Measurements from ENCODE around the gene COPA.
A peak's percentile ranks its signal among the peaks of the same experiment; 100 is the strongest.

COPA gene

GRCh38 chr1:160267284-160267991 is 75.6 kb downstream of the COPA start:
- H3K4me3 ChIP-seq (ENCODE audit: low read length) = no peak overlapping the region
- no peak for TF ChIP-seq CTCF (IDR thresholded peaks at IDR 0.05; ENCODE audit: insufficient read depth, low read depth, low read length, missing control alignments)
- DNase-seq (ENCODE audit: low read depth) = no peak

DNA sequence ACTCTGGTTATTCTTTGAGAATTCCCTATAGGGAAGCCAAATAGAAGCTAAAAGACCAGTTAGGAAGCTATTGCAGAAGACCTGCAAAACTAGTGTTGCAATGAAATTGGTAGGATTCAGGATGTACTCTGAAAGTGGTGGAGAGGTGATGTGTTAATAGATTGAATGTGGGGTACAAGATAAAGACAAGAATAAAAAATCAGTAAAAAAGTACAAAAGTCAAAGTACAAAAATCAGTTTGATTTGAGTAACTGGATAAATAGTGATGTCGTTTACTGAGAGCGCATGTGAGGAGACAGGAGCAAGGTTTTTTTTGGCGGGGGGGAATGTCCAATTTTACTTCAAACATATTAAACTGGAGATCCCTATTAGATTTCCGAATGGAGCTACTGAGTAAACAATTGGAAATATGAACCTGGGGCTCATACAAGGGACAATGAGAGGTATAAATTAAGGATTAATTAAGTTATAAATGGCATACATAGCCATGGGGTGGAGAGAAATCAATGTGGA is 78.2 kb downstream of the COPA start:
- H3K4me3 ChIP-seq (ENCODE audit: low read length) = no peak overlapping the region
- DNase-seq (ENCODE audit: low read depth) = no peak
- TF ChIP-seq CTCF (IDR thresholded peaks at IDR 0.05; ENCODE audit: insufficient read depth, low read depth, low read length, missing control alignments) = no peak

GRCh38 chr1:160261893-160262794 is 80.9 kb downstream of the COPA start, which contains the start of gene DCAF8:
TSS of gene DCAF8 (minus strand) at chr1:160262549. CDS start at chr1:160244008, 18,541 bp downstream.
- H3K4me3 ChIP-seq (ENCODE audit: low read length) = peak within 1 kb of the TSS; percentile 93
- DNase-seq (ENCODE audit: low read depth) = peak; percentile 98
- no peak for TF ChIP-seq CTCF (IDR thresholded peaks at IDR 0.05; ENCODE audit: insufficient read depth, low read depth, low read length, missing control alignments)

GRCh38 chr1:160261556-160261892 is 81.5 kb downstream of the COPA start:
- TF ChIP-seq CTCF (IDR thresholded peaks at IDR 0.05; ENCODE audit: insufficient read depth, low read depth, low read length, missing control alignments) = no peak
- peak overlapping the region; percentile 93 for H3K4me3 ChIP-seq (ENCODE audit: low read length)
- peak; percentile 84 for DNase-seq (ENCODE audit: low read depth)

DNA sequence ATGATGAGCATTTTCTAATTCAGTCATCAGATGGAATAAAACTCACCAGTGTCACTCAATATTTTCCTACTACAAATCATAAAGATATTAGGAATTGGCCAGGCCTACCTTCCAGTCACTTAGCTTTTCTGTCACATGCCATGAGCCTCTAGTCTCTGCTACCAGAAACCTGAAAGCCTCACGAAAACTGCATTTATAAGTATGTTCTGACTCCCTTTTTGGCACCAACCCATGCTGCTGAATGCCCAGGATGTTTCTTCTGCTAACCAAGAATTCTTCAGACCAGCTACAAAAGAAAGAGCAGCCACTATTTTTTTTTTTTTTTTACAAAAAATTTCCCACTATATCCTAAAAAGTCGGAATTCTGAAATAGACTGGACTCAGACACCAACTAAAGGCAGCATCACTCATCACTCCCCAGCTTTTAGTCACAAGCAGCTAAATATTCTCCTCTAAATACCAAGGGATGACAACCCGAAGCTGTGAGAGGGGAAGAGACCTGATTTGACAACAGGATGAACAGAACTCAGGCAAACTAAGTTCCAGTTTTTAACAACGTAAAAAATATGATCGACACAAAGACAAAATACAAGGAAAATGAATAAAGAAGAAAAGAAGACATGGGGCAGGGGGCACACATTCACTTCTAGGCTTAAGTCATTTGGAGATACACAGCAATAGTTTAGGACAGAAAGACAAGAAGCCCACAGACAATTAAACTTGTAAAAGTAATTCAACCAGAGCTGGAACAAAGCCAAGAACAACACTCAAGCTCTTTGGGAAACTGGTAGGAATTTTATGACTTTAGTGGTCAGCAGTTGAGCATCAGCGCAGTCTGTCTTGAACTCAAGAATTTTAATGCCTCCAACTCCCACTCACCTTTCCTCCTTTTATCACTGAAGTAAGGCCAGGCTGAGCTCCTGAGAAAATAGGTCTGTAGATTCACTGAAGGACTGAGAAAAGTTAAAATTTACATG is 82.4 kb downstream of the COPA start:
- H3K4me3 ChIP-seq (ENCODE audit: low read length) = peak overlapping the region; percentile 93
- DNase-seq (ENCODE audit: low read depth) = peak; percentile 45
- no peak for TF ChIP-seq CTCF (IDR thresholded peaks at IDR 0.05; ENCODE audit: insufficient read depth, low read depth, low read length, missing control alignments)

DNA sequence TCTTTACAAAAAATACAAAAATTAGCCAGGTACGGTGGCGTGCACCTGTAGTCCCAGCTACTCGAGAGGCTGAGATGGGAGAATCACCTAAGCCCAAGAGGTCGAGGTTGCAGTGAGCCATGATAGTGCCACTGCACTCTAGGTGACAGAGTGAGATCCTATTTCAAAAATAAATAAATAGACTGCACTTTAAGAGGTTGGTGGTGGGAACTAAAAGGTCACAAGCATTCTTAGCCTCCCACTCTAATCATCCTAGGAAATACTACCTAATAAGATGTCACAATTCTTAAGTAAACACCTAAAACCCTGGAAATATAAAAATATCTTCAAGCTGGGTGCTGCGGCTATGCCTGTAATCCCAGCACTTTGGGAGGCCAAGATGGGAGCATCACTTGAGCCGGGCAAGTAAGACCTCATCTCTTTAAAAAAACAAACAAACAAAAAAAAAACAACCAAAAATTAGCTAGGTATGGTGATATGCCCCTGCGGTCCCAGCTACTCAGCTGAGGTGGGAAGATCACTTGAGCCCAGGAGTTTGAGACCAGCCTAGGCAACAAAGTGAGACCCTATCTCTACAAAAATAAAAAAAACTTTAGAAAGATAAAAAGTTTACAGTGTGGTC is 84.8 kb downstream of the COPA start:
- DNase-seq (ENCODE audit: low read depth) = no peak
- no peak overlapping the region for H3K4me3 ChIP-seq (ENCODE audit: low read length)
- TF ChIP-seq CTCF (IDR thresholded peaks at IDR 0.05; ENCODE audit: insufficient read depth, low read depth, low read length, missing control alignments) = no peak

Data from epithelial cell of esophagus (primary cell).